Measurements from ENCODE around the gene RAMP2.

GRCh38 chr17:42723636-42724035 lies 37.4 kb upstream of the RAMP2 start:
- no peak for TF ChIP-seq EZH2 (IDR thresholded peaks at IDR 0.05; ENCODE audit: insufficient read depth, poor library complexity, severe bottlenecking)
- no peak for TF ChIP-seq EZH2phosphoT487 (IDR thresholded peaks at IDR 0.05; ENCODE audit: insufficient read depth, low read depth)
